HepG2 (cell line): ENCODE results near the gene SIAH2. TPM values are rescaled to one million over a fixed set of nuclear protein-coding genes. Genes with fewer than 3 reads are reported as not detected.

Experiments used
- CAMTA2 ChIP-seq: sonication (generic); formaldehyde crosslinking; IDR thresholded peaks from 2 replicates; pipeline ENCODE4 v1.4.0; 2020; ENCODE audit warnings: mild to moderate bottlenecking, missing genetic modification reagents, borderline replicate concordance
- CBX1 ChIP-seq: IDR thresholded peaks from one replicate; pipeline ENCODE4 v1.6.1; 2016; ENCODE audit warnings: antibody characterized with exemption, low read depth
- DMAP1 ChIP-seq: IDR thresholded peaks from 2 replicates; pipeline ENCODE4 v1.6.1; 2016
- EP300 ChIP-seq, 3 experiments: sonication (generic) in 1 of 3; formaldehyde crosslinking in 1 of 3; IDR thresholded peaks; 2 replicates each; pipeline versions ENCODE4 v1.5.1 to v1.6.1; 2011 to 2020; ENCODE audit warnings: low read depth in 2 of 3, low read length in 2 of 3, borderline replicate concordance in 1 of 3, improper control_type of control experiment in 1 of 3, mild to moderate bottlenecking in 1 of 3, missing genetic modification reagents in 1 of 3, moderate library complexity in 1 of 3
- FOSL1 ChIP-seq: sonication (generic); formaldehyde crosslinking; IDR thresholded peaks from 2 replicates; pipeline ENCODE4 v1.9.0; 2021; ENCODE audit warnings: missing genetic modification reagents, borderline replicate concordance
- GABPB1 ChIP-seq: IDR thresholded peaks from 2 replicates; pipeline ENCODE4 v1.6.1; 2016; ENCODE audit warnings: mild to moderate bottlenecking, missing genetic modification reagents, moderate library complexity, missing compliant biosample characterization
- HDAC2 ChIP-seq: sonication (generic); formaldehyde crosslinking; IDR thresholded peaks from 2 replicates; pipeline ENCODE4 v1.4.0; 2020; ENCODE audit warnings: missing genetic modification reagents
- HNF4A ChIP-seq: sonication (generic); formaldehyde crosslinking; IDR thresholded peaks from 2 replicates; pipeline ENCODE4 v1.4.0; 2020; ENCODE audit warnings: missing genetic modification reagents
- HOXD1 ChIP-seq: sonication (generic); formaldehyde crosslinking; IDR thresholded peaks from 2 replicates; pipeline ENCODE4 v1.5.0; 2020; ENCODE audit warnings: missing genetic modification reagents
- JDP2 ChIP-seq: sonication (generic); formaldehyde crosslinking; IDR thresholded peaks from 2 replicates; pipeline ENCODE4 v1.8.1; 2022; ENCODE audit warnings: missing genetic modification reagents, borderline replicate concordance
- LCORL ChIP-seq, 2 experiments: fragments of 450-650 bp in 1 of 2; sonication (generic) in 1 of 2; formaldehyde crosslinking in 1 of 2; IDR thresholded peaks; 2 replicates each; pipeline versions ENCODE4 v1.5.0 to v1.6.1; 2017 to 2020; ENCODE audit warnings: antibody characterized with exemption in 1 of 2, missing genetic modification reagents in 1 of 2
- NCOA1 ChIP-seq: sonication (generic); formaldehyde crosslinking; IDR thresholded peaks from 2 replicates; pipeline ENCODE4 v1.9.0; 2021; ENCODE audit warnings: missing genetic modification reagents
- POLR2A ChIP-seq, 2 experiments: IDR thresholded peaks; 2 replicates each; pipeline ENCODE4 v1.6.1; 2011; ENCODE audit warnings: low read depth in 2 of 2, low read length in 2 of 2, mild to moderate bottlenecking in 1 of 2, moderate library complexity in 1 of 2; ENCODE audit not compliant: insufficient read depth in 1 of 2
- POLR2G ChIP-seq: fragments of 200-400 bp; formaldehyde crosslinking; IDR thresholded peaks from 2 replicates; pipeline ENCODE4 v1.6.1; 2018; ENCODE audit warnings: mild to moderate bottlenecking, low read depth, low read length, moderate library complexity
- RNF2 ChIP-seq: fragments of 450-650 bp; conservative IDR thresholded peaks from 2 replicates; pipeline ENCODE4 v1.6.1; 2016; ENCODE audit warnings: low read depth
- SMARCC2 ChIP-seq: fragments of 450-650 bp; IDR thresholded peaks from 2 replicates; pipeline ENCODE4 v1.6.1; 2017; ENCODE audit warnings: antibody characterized with exemption, mild to moderate bottlenecking
- TAF1 ChIP-seq: sonication (generic); formaldehyde crosslinking; IDR thresholded peaks from 2 replicates; pipeline ENCODE4 v1.4.0; 2020; ENCODE audit warnings: missing genetic modification reagents
- TAF15 ChIP-seq: fragments of 200-400 bp; formaldehyde crosslinking; IDR thresholded peaks from one replicate; pipeline ENCODE4 v1.6.1; 2018; ENCODE audit warnings: mild to moderate bottlenecking, low read depth, low read length; ENCODE audit not compliant: poor library complexity, severe bottlenecking
- TEAD3 ChIP-seq: optimal IDR thresholded peaks from 2 replicates; pipeline ENCODE3; 2016; ENCODE audit warnings: borderline replicate concordance
- ZC3H4 ChIP-seq: sonication (generic); formaldehyde crosslinking; IDR thresholded peaks from 2 replicates; pipeline ENCODE4 v1.4.0; 2020; ENCODE audit warnings: missing genetic modification reagents, borderline replicate concordance
- ZFP90 ChIP-seq: sonication (generic); formaldehyde crosslinking; IDR thresholded peaks from 2 replicates; pipeline ENCODE4 v1.8.0; 2022; ENCODE audit warnings: missing genetic modification reagents, mild to moderate bottlenecking, inconsistent platforms, borderline replicate concordance
- ZNF562 ChIP-seq: sonication (generic); formaldehyde crosslinking; IDR thresholded peaks from 2 replicates; pipeline ENCODE4 v1.8.0; 2022; ENCODE audit warnings: missing genetic modification reagents, borderline replicate concordance
- ZNF598 ChIP-seq: sonication (generic); formaldehyde crosslinking; IDR thresholded peaks from 2 replicates; pipeline ENCODE4 v1.5.1; 2020; ENCODE audit warnings: mild to moderate bottlenecking, missing genetic modification reagents, borderline replicate concordance
- polyA plus RNA-seq, 8 experiments: library from polyadenylated mRNA; depleted of rRNA in 3 of 8; stranded (reverse) in 7 of 8; unstranded in 1 of 8; fragments of >200 nt; fragmentation: Illumina TruSeq in 4 of 8; extraction: Trizol in 4 of 8; gene quantifications; 2 replicates each; pipeline versions ENCODE4 v1.2.1 to v1.2.3, GENCODE V29; 2011 to 2016; ENCODE audit warnings: low read depth in 4 of 8, missing spikeins in 1 of 8, mixed read lengths in 1 of 8; ENCODE audit not compliant: insufficient read depth in 1 of 8
- total RNA-seq, 5 experiments: library from RNA; depleted of rRNA; stranded (reverse); fragments of >200 nt; fragmentation: Illumina TruSeq; extraction: Trizol; gene quantifications; 2 replicates each; pipeline ENCODE4 v1.2.3, GENCODE V29; 2016; ENCODE audit warnings: low read depth in 1 of 5
- TF ChIP-seq, protein P1 (sequence below): sonication (generic); formaldehyde crosslinking; IDR thresholded peaks from 2 replicates; pipeline ENCODE4 v1.4.0; 2020; ENCODE audit warnings: missing genetic modification reagents, mild to moderate bottlenecking, borderline replicate concordance
- TF ChIP-seq, protein P2 (sequence below): sonication (generic); formaldehyde crosslinking; IDR thresholded peaks from 2 replicates; pipeline ENCODE4 v1.8.0; 2022; ENCODE audit warnings: mild to moderate bottlenecking, missing genetic modification reagents; ENCODE audit not compliant: insufficient replicate concordance
- TF ChIP-seq, protein P3 (sequence below): sonication (generic); formaldehyde crosslinking; IDR thresholded peaks from 2 replicates; pipeline ENCODE4 v1.4.0; 2020; ENCODE audit warnings: missing genetic modification reagents

The SIAH2 gene
- total and polyA plus RNA-seq, 2 of the 13 experiments (the other 11 are each of a cell fraction or from before 2014, with no cell fraction given): 71.8 to 117 TPM

DNA sequence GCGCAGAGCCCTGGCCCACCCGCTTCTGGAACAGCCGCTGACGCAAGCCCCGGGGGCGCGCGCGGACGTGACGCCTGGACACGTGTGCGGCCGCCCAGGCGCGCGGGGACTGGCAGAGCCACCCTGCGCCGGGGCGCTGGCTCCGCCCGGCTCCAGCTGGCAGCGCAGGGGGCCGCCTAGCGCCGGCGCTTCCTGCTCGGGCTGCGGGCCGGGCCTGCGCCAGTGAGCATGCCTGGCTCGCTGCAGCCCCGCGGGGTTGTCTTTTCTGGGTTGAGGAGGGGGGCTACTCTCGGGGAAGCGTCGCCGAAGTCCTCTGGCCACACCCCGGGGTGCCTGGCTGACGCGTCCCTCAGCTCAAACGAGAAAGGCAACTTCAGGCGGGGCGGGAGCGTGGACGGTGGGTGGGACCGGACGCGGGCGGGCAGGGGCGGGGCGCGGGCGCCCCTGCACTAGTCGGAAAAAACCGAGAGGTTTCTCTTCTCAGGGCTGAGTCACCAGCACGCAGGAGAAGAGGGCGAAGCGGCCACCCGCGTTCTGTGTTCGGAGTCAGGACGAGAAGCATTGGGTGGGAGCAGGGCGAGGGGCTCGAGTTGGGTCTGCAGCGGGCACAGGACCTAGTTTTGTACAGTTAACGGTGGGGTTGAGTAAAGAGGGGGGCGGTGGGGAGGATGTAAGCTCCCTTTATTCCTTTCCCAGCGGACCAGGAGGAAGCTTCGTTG, at the start of gene SIAH2 (continued):
- TF ChIP-seq EP300 (IDR thresholded peaks at IDR 0.05; ENCODE audit: low read depth in 2 of 2, low read length in 2 of 2) (peak in 1 of 2 experiments; percentile 0; a peak in 1 of 4 replicates), EP300 (CRISPR knock-in tag; IDR thresholded peaks at IDR 0.05; ENCODE audit: borderline replicate concordance) (no peak), POLR2A (IDR thresholded peaks at IDR 0.05; ENCODE audit: insufficient read depth in 1 of 2, low read depth in 2 of 2, low read length in 2 of 2) (peak; percentile 84 to 90), ZC3H4 (no peak), FOSL1 (CRISPR knock-in tag) (0 out of 2 replicates have a peak, but pooled peaks have one; percentile 35), TAF15 (peak; percentile 67), GABPB1 (CRISPR knock-in tag) (peak; percentile 81), RNF2 (peak; percentile 43; the same call in 1 of the 2 replicates), HOXD1 (CRISPR knock-in tag) (no peak), HNF4A (CRISPR knock-in tag) (no peak), DMAP1 (CRISPR knock-in tag) (peak; percentile 79; the same call in 1 of the 2 replicates), POLR2G (peak; percentile 95), CAMTA2 (CRISPR knock-in tag) (no peak), NCOA1 (CRISPR knock-in tag) (no peak), HDAC2 (CRISPR knock-in tag) (no peak), ZNF598 (CRISPR knock-in tag) (peak; percentile 83; the same call in 1 of the 2 replicates), ZNF562 (peak; percentile 36; the same call in 1 of the 2 replicates), JDP2 (CRISPR knock-in tag) (peak; percentile 18; the same call in 1 of the 2 replicates), TEAD3 (CRISPR knock-in tag) (peak; percentile 9), CBX1 (peak; percentile 69), ZFP90 (CRISPR knock-in tag) (no peak), LCORL (IDR thresholded peaks at IDR 0.05) (no peak), LCORL (CRISPR knock-in tag; IDR thresholded peaks at IDR 0.05) (peak; percentile 46; the same call in 1 of the 2 replicates), SMARCC2 (no peak), TAF1 (CRISPR knock-in tag) (peak; percentile 69; the same call in 1 of the 2 replicates)
- TF ChIP-seq, protein P1, sequence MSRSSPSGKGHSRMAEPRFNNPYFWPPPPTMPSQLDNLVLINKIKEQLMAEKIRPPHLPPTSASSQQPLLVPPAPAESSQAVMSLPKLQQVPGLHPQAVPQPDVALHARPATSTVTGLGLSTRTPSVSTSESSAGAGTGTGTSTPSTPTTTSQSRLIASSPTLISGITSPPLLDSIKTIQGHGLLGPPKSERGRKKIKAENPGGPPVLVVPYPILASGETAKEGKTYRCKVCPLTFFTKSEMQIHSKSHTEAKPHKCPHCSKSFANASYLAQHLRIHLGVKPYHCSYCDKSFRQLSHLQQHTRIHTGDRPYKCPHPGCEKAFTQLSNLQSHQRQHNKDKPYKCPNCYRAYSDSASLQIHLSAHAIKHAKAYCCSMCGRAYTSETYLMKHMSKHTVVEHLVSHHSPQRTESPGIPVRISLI (CRISPR knock-in tag): peak; percentile 49; the same call in 1 of the 2 replicates
- TF ChIP-seq, protein P2, sequence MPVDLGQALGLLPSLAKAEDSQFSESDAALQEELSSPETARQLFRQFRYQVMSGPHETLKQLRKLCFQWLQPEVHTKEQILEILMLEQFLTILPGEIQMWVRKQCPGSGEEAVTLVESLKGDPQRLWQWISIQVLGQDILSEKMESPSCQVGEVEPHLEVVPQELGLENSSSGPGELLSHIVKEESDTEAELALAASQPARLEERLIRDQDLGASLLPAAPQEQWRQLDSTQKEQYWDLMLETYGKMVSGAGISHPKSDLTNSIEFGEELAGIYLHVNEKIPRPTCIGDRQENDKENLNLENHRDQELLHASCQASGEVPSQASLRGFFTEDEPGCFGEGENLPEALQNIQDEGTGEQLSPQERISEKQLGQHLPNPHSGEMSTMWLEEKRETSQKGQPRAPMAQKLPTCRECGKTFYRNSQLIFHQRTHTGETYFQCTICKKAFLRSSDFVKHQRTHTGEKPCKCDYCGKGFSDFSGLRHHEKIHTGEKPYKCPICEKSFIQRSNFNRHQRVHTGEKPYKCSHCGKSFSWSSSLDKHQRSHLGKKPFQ (CRISPR knock-in tag): peak; percentile 81
- TF ChIP-seq, protein P3, sequence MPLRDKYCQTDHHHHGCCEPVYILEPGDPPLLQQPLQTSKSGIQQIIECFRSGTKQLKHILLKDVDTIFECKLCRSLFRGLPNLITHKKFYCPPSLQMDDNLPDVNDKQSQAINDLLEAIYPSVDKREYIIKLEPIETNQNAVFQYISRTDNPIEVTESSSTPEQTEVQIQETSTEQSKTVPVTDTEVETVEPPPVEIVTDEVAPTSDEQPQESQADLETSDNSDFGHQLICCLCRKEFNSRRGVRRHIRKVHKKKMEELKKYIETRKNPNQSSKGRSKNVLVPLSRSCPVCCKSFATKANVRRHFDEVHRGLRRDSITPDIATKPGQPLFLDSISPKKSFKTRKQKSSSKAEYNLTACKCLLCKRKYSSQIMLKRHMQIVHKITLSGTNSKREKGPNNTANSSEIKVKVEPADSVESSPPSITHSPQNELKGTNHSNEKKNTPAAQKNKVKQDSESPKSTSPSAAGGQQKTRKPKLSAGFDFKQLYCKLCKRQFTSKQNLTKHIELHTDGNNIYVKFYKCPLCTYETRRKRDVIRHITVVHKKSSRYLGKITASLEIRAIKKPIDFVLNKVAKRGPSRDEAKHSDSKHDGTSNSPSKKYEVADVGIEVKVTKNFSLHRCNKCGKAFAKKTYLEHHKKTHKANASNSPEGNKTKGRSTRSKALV (CRISPR knock-in tag): no peak; the same call in 1 of the 2 replicates
